CD14-positive monocyte (primary cell): ENCODE data around the gene ANKEF1. TPM values are rescaled to one million over a fixed set of nuclear protein-coding genes. Genes with fewer than 3 reads are reported as not detected.

ENCODE experiments used
- DNase-seq, 3 donors: peaks; one replicate each; pipeline ENCODE4 v3.0.0-alpha.2; 2011 to 2022
- H2AFZ ChIP-seq: 2 replicates; pipeline ENCODE4 v1.6.0; 2012; ENCODE audit warnings: mild to moderate bottlenecking, low read depth, low read length, inconsistent platforms; ENCODE audit not compliant: insufficient read depth, poor library complexity, severe bottlenecking
- H3K27ac ChIP-seq, 2 donors: 1 replicate in 1 of 2; 2 replicates in 1 of 2; pipeline ENCODE4 v1.5.1; 2012 to 2013; ENCODE audit warnings: low read length in 2 of 2, control low read depth in 1 of 2, inconsistent platforms in 1 of 2, low read depth in 1 of 2, mild to moderate bottlenecking in 1 of 2
- H3K27me3 ChIP-seq, 2 donors: one replicate each; pipeline versions ENCODE4 v1.6.0 to v1.6.1; 2011 to 2013; ENCODE audit warnings: low read length in 2 of 2; ENCODE audit not compliant: control insufficient read depth in 2 of 2, insufficient read depth in 2 of 2
- H3K36me3 ChIP-seq, 2 donors: replicated peaks in 1 of 2; 1 replicate in 1 of 2; 2 replicates in 1 of 2; pipeline versions ENCODE4 v1.5.1 to v1.6.1; 2012 to 2013; ENCODE audit warnings: low read length in 2 of 2, control low read depth in 1 of 2, inconsistent platforms in 1 of 2, mild to moderate bottlenecking in 1 of 2; ENCODE audit not compliant: insufficient read depth in 2 of 2, control insufficient read depth in 1 of 2
- H3K4me1 ChIP-seq, 2 donors: 1 replicate in 1 of 2; 2 replicates in 1 of 2; pipeline versions ENCODE4 v1.5.1 to v1.6.1; 2012 to 2013; ENCODE audit warnings: low read length in 2 of 2, control low read depth in 1 of 2, inconsistent platforms in 1 of 2, mild to moderate bottlenecking in 1 of 2, moderate library complexity in 1 of 2; ENCODE audit not compliant: insufficient read depth in 2 of 2, control insufficient read depth in 1 of 2
- H3K4me2 ChIP-seq: replicated peaks from 2 replicates; pipeline ENCODE3; 2012; ENCODE audit warnings: low read length, moderate library complexity, mild to moderate bottlenecking; ENCODE audit not compliant: poor library complexity, severe bottlenecking; ENCODE audit errors: extremely low read depth
- H3K4me3 ChIP-seq, 3 experiments: fragments of 200-600 bp in 1 of 3; sonication (generic) in 1 of 3; replicated peaks in 1 of 3; 1 replicate in 2 of 3; 2 replicates in 1 of 3; pipeline ENCODE4 v1.5.1; 2011 to 2013; ENCODE audit warnings: low read length in 3 of 3, mild to moderate bottlenecking in 3 of 3, control low read depth in 2 of 3, low read depth in 2 of 3, inconsistent platforms in 1 of 3, moderate library complexity in 1 of 3
- H3K79me2 ChIP-seq: 2 replicates; pipeline ENCODE4 v1.6.0; 2012; ENCODE audit warnings: mild to moderate bottlenecking, control low read depth, inconsistent platforms, low read length, moderate library complexity; ENCODE audit not compliant: insufficient read depth
- H3K9ac ChIP-seq: 2 replicates; pipeline ENCODE4 v1.6.0; 2017; ENCODE audit warnings: low read length, mild to moderate bottlenecking; ENCODE audit not compliant: insufficient read depth, poor library complexity, severe bottlenecking
- H3K9me3 ChIP-seq, 2 donors: replicated peaks in 1 of 2; 1 replicate in 1 of 2; 2 replicates in 1 of 2; pipeline versions ENCODE4 v1.5.1 to v1.6.1; 2012 to 2013; ENCODE audit warnings: low read length in 2 of 2, control low read depth in 1 of 2; ENCODE audit not compliant: control insufficient read depth in 1 of 2, insufficient read depth in 1 of 2
- H4K20me1 ChIP-seq: 2 replicates; pipeline ENCODE4 v1.6.0; 2012; ENCODE audit warnings: mild to moderate bottlenecking, low read length, control low read depth, moderate library complexity; ENCODE audit not compliant: insufficient read depth
- H3K27ac Mint-ChIP-seq, 7 donors: one replicate each; pipeline ENCODE4 v1.8.0; 2020; ENCODE audit warnings: mild to moderate bottlenecking in 7 of 7, mixed read lengths in 7 of 7, moderate library complexity in 6 of 7, inconsistent platforms in 2 of 7
- H3K27me3 Mint-ChIP-seq, 3 donors: one replicate each; pipeline ENCODE4 v1.8.0; 2021 to 2022; ENCODE audit warnings: low read depth in 3 of 3, mild to moderate bottlenecking in 3 of 3, mixed read lengths in 3 of 3, moderate library complexity in 3 of 3, inconsistent platforms in 1 of 3
- H3K36me3 Mint-ChIP-seq, 2 donors: one replicate each; pipeline ENCODE4 v1.8.0; 2020; ENCODE audit warnings: mixed read lengths in 2 of 2, inconsistent platforms in 1 of 2, mild to moderate bottlenecking in 1 of 2
- H3K4me1 Mint-ChIP-seq: one replicate; pipeline ENCODE4 v1.8.0; 2020; ENCODE audit warnings: mild to moderate bottlenecking, mixed read lengths
- H3K4me3 Mint-ChIP-seq, 2 donors: one replicate each; pipeline ENCODE4 v1.8.0; 2020; ENCODE audit warnings: mild to moderate bottlenecking in 2 of 2, mixed read lengths in 2 of 2, moderate library complexity in 1 of 2
- H3K9me3 Mint-ChIP-seq, 7 donors: one replicate each; pipeline ENCODE4 v1.8.0; 2020 to 2022; ENCODE audit warnings: mixed read lengths in 7 of 7, mild to moderate bottlenecking in 6 of 7, moderate library complexity in 6 of 7, inconsistent platforms in 2 of 7
- CTCF ChIP-seq: fragments of 200-600 bp; IDR thresholded peaks from one replicate; pipeline ENCODE4 v1.8.0; 2022; ENCODE audit warnings: antibody characterized with exemption, mild to moderate bottlenecking
- WGBS: methylation state at CpG from one replicate; pipeline ENCODE4 v1.1.5; 2013; ENCODE audit warnings: missing lambda C conversion rate; ENCODE audit not compliant: insufficient coverage; 5-methylcytosine and 5-hydroxymethylcytosine counted together
- intact Hi-C, 2 donors: fragments of 100-400 bp; cut with micrococcal nuclease; formaldehyde crosslinking; loops; one replicate each; pipeline versions ENCODE4 v1.15.0 to v1.15.1; 2023
- polyA plus RNA-seq, 3 donors: library from polyadenylated mRNA; depleted of rRNA in 1 of 3; unstranded in 2 of 3; stranded (reverse) in 1 of 3; fragments of 300-500 nt in 2 of 3; fragments of >200 nt in 1 of 3; fragmentation: Illumina TruSeq in 2 of 3; gene quantifications; 1 replicate in 2 of 3; 2 replicates in 1 of 3; pipeline ENCODE4 v1.2.3, GENCODE V29; 2012 to 2021

ANKEF1 gene
- polyA plus RNA-seq, 3 donors, result 0.03 to 0.15 (median 0.10) TPM

GRCh38 chr20:10047427-10047826 lies 12.6 kb downstream of the ANKEF1 start:
- Histone ChIP-seq H3K9ac (no peak overlapping the region), H4K20me1 (no peaks in the 10 kb centered on the region), H3K4me3 (no peak overlapping the region), H3K9me3 (no peaks in the 10 kb centered on the region), H3K27me3 (no peaks in the 10 kb centered on the region), H2AFZ (no peak overlapping the region), H3K79me2 (no peaks in the 10 kb centered on the region), H3K4me2 (no peak overlapping the region), H3K4me1 (no peaks in the 10 kb centered on the region), H3K27ac (no peak overlapping the region), H3K36me3 (no peaks in the 10 kb centered on the region)
- no peak for DNase-seq
- no peaks in the 10 kb centered on the region for H3K4me1 Mint-ChIP-seq
- TF ChIP-seq CTCF, result no peak
- peaks cover 0 to 2% (median 0%) of the 10 kb centered on the region in 3 donors for H3K27me3 Mint-ChIP-seq
- whole genome bisulfite sequencing, result 52% methylated on average over 2 of the region's 4 CpGs
- H3K27ac Mint-ChIP-seq, result no peak overlapping the region
- H3K36me3 Mint-ChIP-seq, result no peaks in the 10 kb centered on the region
- H3K4me3 Mint-ChIP-seq, result no peak overlapping the region
- H3K9me3 Mint-ChIP-seq, result peaks cover 0 to 2% (median 0%) of the 10 kb centered on the region in 7 donors
- intact Hi-C loops, result no loop called here

- H3K4me1 ChIP-seq, result no peaks in the 10 kb centered on the region
- no peaks in the 10 kb centered on the region for H3K36me3 Mint-ChIP-seq
- H2AFZ ChIP-seq, result no peak overlapping the region
- no peaks in the 10 kb centered on the region for H3K27me3 Mint-ChIP-seq
- no peaks in the 10 kb centered on the region for H3K36me3 ChIP-seq
- no peaks in the 10 kb centered on the region for H4K20me1 ChIP-seq
- H3K4me3 ChIP-seq, result no peak overlapping the region
- no peak overlapping the region for H3K4me3 Mint-ChIP-seq
- WGBS, result no CpG with 5 or more reads among the region's 1 CpG
- H3K79me2 ChIP-seq, result no peaks in the 10 kb centered on the region
- peaks cover 0 to 2% (median 0%) of the 10 kb centered on the region in 7 donors for H3K9me3 Mint-ChIP-seq
- no peaks in the 10 kb centered on the region for H3K9me3 ChIP-seq
- H3K4me2 ChIP-seq, result no peak overlapping the region
- no peaks in the 10 kb centered on the region for H3K27me3 ChIP-seq
- H3K27ac ChIP-seq, result no peak overlapping the region
- H3K4me1 Mint-ChIP-seq, result no peaks in the 10 kb centered on the region
- H3K9ac ChIP-seq, result no peak overlapping the region
- no peak for DNase-seq
- no peak for TF ChIP-seq CTCF
- intact Hi-C loops, result no loop called here
- no peak overlapping the region for H3K27ac Mint-ChIP-seq
These were observed 16.4 kb downstream of the ANKEF1 start for GRCh38 chr20:10051185-10051584.
